HCT116 (cell line): Measurements from ENCODE around the gene HPN. TPM values are rescaled to one million over a fixed set of nuclear protein-coding genes. Genes with fewer than 3 reads are reported as not detected.

Experiments used
- ATAC-seq: fragments of 200-7000 bp; cut with Tn5 transposase; 2 replicates; pipeline ENCODE4 v1.9.1; 2020; ENCODE audit warnings: mild to moderate bottlenecking, moderate library complexity
- BruUV-seq: library from RNA; stranded (reverse); fragments of 400-500 nt; replicated peaks from 2 replicates; lab custom pipeline; 2021; lab: Mats Ljungman, UMichigan
- CTCF ChIA-PET: fragments of 300-600 bp; sonication (Branson Sonifier 250); formaldehyde crosslinking; loops from one replicate; lab custom pipeline; 2021; ENCODE audit warnings: antibody characterized with exemption; lab: Charles Lee
- POLR2A ChIA-PET: fragments of 300-600, 350-600 bp; sonication (Branson Sonifier 250); formaldehyde crosslinking; loops from one replicate; lab custom pipeline; 2021; ENCODE audit warnings: antibody characterized with exemption; lab: Charles Lee
- RAD21 ChIA-PET, 2 experiments: fragments of 300-600 bp; sonication (Branson Sonifier 250); formaldehyde crosslinking; loops; one replicate each; lab custom pipeline; 2023; ENCODE audit warnings: low total read pairs in 2 of 2; ENCODE audit not compliant: uncharacterized antibody in 2 of 2, unreplicated experiment in 2 of 2, low non-redundant PET in 1 of 2; lab: Charles Lee
- DNase-seq: peaks from one replicate; pipeline ENCODE4 v3.0.0-alpha.2; 2010; ENCODE audit warnings: low read depth, low spot score
- H2AFZ ChIP-seq: fragments of 200-600 bp; shearing (Covaris generic), sonication (generic); 2 replicates; pipeline ENCODE4 v1.6.1; 2017; ENCODE audit warnings: low read depth, mixed run types, mixed read lengths, antibody characterized with exemption, low read length; ENCODE audit not compliant: poor library complexity, severe bottlenecking
- H3K27ac ChIP-seq: 2 replicates; pipeline ENCODE4 v1.5.1; 2012; ENCODE audit warnings: low read depth, low read length
- H3K27me3 ChIP-seq: fragments of 200-600 bp; sonication (generic); 2 replicates; pipeline ENCODE4 v1.6.1; 2016; ENCODE audit warnings: mixed run types, low read length, mixed read lengths; ENCODE audit not compliant: insufficient read depth
- H3K36me3 ChIP-seq, 2 experiments: fragments of 200-500 bp in 1 of 2; fragments of 200-600 bp in 1 of 2; sonication (Bioruptor generic) in 1 of 2; sonication (generic) in 1 of 2; 2 replicates each; pipeline versions ENCODE4 v1.5.1 to v1.6.1; 2014 to 2016; ENCODE audit warnings: low read length in 2 of 2, inconsistent platforms in 1 of 2, mixed read lengths in 1 of 2, mixed run types in 1 of 2; ENCODE audit not compliant: insufficient read depth in 2 of 2, control insufficient read depth in 1 of 2
- H3K4me1 ChIP-seq, 2 experiments: fragments of 200-600 bp in 1 of 2; sonication (generic) in 1 of 2; 2 replicates each; pipeline versions ENCODE4 v1.5.1 to v1.6.1; 2012 to 2017; ENCODE audit warnings: low read length in 2 of 2, inconsistent platforms in 1 of 2, mild to moderate bottlenecking in 1 of 2, mixed read lengths in 1 of 2, mixed run types in 1 of 2, moderate library complexity in 1 of 2; ENCODE audit not compliant: insufficient read depth in 2 of 2, control insufficient read depth in 1 of 2
- H3K4me2 ChIP-seq: fragments of 200-600 bp; sonication (generic); 2 replicates; pipeline ENCODE4 v1.6.1; 2017; ENCODE audit warnings: mixed run types, low read length, mixed read lengths
- H3K4me3 ChIP-seq, 2 experiments: fragments of 200-600 bp in 1 of 2; sonication (generic) in 1 of 2; replicated peaks in 1 of 2; 2 replicates each; pipeline ENCODE4 v1.5.1; 2011 to 2016; ENCODE audit warnings: low read length in 2 of 2, control low read depth in 1 of 2, low read depth in 1 of 2, mild to moderate bottlenecking in 1 of 2, mixed read lengths in 1 of 2, mixed run types in 1 of 2
- H3K79me2 ChIP-seq: fragments of 200-600 bp; sonication (generic); 2 replicates; pipeline ENCODE4 v1.6.1; 2017; ENCODE audit warnings: mild to moderate bottlenecking, mixed run types, low read length, moderate library complexity, mixed read lengths; ENCODE audit not compliant: insufficient read depth
- H3K9ac ChIP-seq: fragments of 200-600 bp; sonication (generic); 2 replicates; pipeline ENCODE4 v1.6.1; 2016; ENCODE audit warnings: low read length, mixed read lengths
- H3K9me2 ChIP-seq: fragments of 200-600 bp; sonication (generic), shearing (Covaris generic); 2 replicates; pipeline ENCODE4 v1.6.1; 2017; ENCODE audit warnings: mixed run types, mild to moderate bottlenecking, moderate library complexity; ENCODE audit not compliant: insufficient read depth
- H3K9me3 ChIP-seq, 2 experiments: fragments of 200-500 bp in 1 of 2; fragments of 200-600 bp in 1 of 2; sonication (Bioruptor generic) in 1 of 2; sonication (generic) in 1 of 2; 2 replicates each; pipeline ENCODE4 v1.6.1; 2014 to 2017; ENCODE audit warnings: low read length in 2 of 2, mixed read lengths in 2 of 2, inconsistent platforms in 1 of 2, low read depth in 1 of 2, mild to moderate bottlenecking in 1 of 2, mixed run types in 1 of 2, moderate library complexity in 1 of 2; ENCODE audit not compliant: control insufficient read depth in 1 of 2, insufficient read depth in 1 of 2
- H4K20me1 ChIP-seq: fragments of 200-600 bp; sonication (generic), shearing (Covaris generic); 2 replicates; pipeline ENCODE4 v1.6.1; 2017; ENCODE audit warnings: mixed run types, mild to moderate bottlenecking, moderate library complexity; ENCODE audit not compliant: insufficient read depth
- CBX3 ChIP-seq: IDR thresholded peaks from 2 replicates; pipeline ENCODE4 v1.6.1; 2012; ENCODE audit warnings: low read depth
- CEBPB ChIP-seq: IDR thresholded peaks from 2 replicates; pipeline ENCODE4 v1.6.1; 2012; ENCODE audit warnings: low read depth
- EGR1 ChIP-seq: IDR thresholded peaks from 2 replicates; pipeline ENCODE4 v1.6.1; 2012; ENCODE audit warnings: low read depth
- EZH2phosphoT487 ChIP-seq: fragments of 200-600 bp; IDR thresholded peaks from 2 replicates; pipeline ENCODE4 v1.6.1; 2018; ENCODE audit warnings: antibody characterized with exemption, borderline replicate concordance
- JUND ChIP-seq: IDR thresholded peaks from 2 replicates; pipeline ENCODE4 v1.6.1; 2012
- POLR2A ChIP-seq: IDR thresholded peaks from 2 replicates; pipeline ENCODE4 v1.7.0; 2011; ENCODE audit warnings: borderline replicate concordance; ENCODE audit not compliant: insufficient read depth, insufficient read length; ENCODE audit errors: extremely low read depth
- POLR2AphosphoS5 ChIP-seq: IDR thresholded peaks from 2 replicates; pipeline ENCODE4 v1.6.1; 2011; ENCODE audit warnings: mild to moderate bottlenecking, low read depth, low read length, moderate library complexity
- SIN3A ChIP-seq: IDR thresholded peaks from 2 replicates; pipeline ENCODE4 v1.6.1; 2012; ENCODE audit warnings: low read depth
- SP1 ChIP-seq: IDR thresholded peaks from 2 replicates; pipeline ENCODE4 v1.6.1; 2012; ENCODE audit warnings: low read depth
- SRF ChIP-seq: IDR thresholded peaks from 2 replicates; pipeline ENCODE4 v1.6.1; 2012; ENCODE audit warnings: low read depth
- YY1 ChIP-seq: IDR thresholded peaks from 2 replicates; pipeline ENCODE4 v1.6.1; 2011; ENCODE audit warnings: low read length, low read depth, moderate library complexity, mild to moderate bottlenecking; ENCODE audit not compliant: insufficient replicate concordance; ENCODE audit errors: extremely low read depth
- ZNF274 ChIP-seq: fragments of 200-500 bp; sonication (Bioruptor generic); IDR thresholded peaks from 2 replicates; pipeline ENCODE4 v1.6.1; 2014; ENCODE audit warnings: mild to moderate bottlenecking, low read depth, low read length, inconsistent platforms
- intact Hi-C: fragments of 100-400 bp; cut with micrococcal nuclease; formaldehyde crosslinking; loops from 2 replicates; pipeline ENCODE4 v1.10.0; 2022
- total RNA-seq: library from RNA; stranded (reverse); gene quantifications from one replicate; pipeline ENCODE4 v1.2.1, GENCODE V29; 2021; ENCODE audit not compliant: unreplicated experiment
- TF ChIP-seq, protein P1 (sequence below): IDR thresholded peaks from 2 replicates; pipeline ENCODE4 v1.6.1; 2011; ENCODE audit warnings: mild to moderate bottlenecking, low read length, moderate library complexity; ENCODE audit not compliant: insufficient replicate concordance; ENCODE audit errors: extremely low read depth
- TF ChIP-seq, protein P2 (sequence below), 3 experiments: fragments of 200-600 bp in 1 of 3; sonication (generic) in 1 of 3; IDR thresholded peaks in 2 of 3; conservative IDR thresholded peaks in 1 of 3; 2 replicates each; pipeline ENCODE4 v1.5.1; 2012 to 2017; ENCODE audit warnings: low read depth in 2 of 3, low read length in 2 of 3, antibody characterized with exemption in 1 of 3, borderline replicate concordance in 1 of 3, control low read depth in 1 of 3, mild to moderate bottlenecking in 1 of 3, mixed read lengths in 1 of 3, mixed run types in 1 of 3, moderate library complexity in 1 of 3; ENCODE audit not compliant: insufficient read depth in 1 of 3
- TF ChIP-seq, protein P3 (sequence below): IDR thresholded peaks from 2 replicates; pipeline ENCODE4 v1.6.1; 2012
- TF ChIP-seq, protein P4 (sequence below): IDR thresholded peaks from 2 replicates; pipeline ENCODE4 v1.6.1; 2012; ENCODE audit warnings: low read depth

Gene HPN
- total RNA-seq, 1 experiment from 2014 or later: 0.32 TPM

DNA sequence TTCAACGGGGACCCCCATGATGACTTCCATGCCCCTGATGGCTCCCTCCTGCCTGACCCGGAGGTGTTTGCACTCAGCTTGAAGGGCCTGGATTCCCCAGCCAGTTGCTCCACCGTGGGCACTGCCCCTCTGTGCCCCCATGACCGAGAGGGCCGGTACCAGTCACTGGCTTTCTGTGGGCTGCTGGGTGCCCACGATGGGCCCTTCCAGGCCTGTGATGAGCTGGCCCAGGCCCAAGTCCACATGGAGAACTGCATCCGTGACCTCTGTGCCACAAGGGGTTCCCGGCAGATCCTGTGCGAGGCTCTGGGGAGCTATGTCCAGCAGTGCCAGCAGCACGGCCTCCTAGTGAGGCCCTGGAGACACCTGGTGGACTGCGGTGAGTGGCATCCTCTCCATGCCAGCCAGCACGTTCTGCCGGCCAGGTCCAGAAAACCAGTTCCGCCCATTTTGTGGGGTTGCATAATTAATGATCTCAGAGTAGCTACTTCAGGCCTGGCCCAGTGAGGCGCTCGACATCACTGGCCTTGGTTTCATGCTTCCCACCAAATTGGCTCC lies 39.2 kb downstream of the HPN start (continued):
- TF ChIP-seq, protein P1, sequence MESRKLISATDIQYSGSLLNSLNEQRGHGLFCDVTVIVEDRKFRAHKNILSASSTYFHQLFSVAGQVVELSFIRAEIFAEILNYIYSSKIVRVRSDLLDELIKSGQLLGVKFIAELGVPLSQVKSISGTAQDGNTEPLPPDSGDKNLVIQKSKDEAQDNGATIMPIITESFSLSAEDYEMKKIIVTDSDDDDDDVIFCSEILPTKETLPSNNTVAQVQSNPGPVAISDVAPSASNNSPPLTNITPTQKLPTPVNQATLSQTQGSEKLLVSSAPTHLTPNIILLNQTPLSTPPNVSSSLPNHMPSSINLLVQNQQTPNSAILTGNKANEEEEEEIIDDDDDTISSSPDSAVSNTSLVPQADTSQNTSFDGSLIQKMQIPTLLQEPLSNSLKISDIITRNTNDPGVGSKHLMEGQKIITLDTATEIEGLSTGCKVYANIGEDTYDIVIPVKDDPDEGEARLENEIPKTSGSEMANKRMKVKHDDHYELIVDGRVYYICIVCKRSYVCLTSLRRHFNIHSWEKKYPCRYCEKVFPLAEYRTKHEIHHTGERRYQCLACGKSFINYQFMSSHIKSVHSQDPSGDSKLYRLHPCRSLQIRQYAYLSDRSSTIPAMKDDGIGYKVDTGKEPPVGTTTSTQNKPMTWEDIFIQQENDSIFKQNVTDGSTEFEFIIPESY: no peak
- TF ChIP-seq, protein P2, sequence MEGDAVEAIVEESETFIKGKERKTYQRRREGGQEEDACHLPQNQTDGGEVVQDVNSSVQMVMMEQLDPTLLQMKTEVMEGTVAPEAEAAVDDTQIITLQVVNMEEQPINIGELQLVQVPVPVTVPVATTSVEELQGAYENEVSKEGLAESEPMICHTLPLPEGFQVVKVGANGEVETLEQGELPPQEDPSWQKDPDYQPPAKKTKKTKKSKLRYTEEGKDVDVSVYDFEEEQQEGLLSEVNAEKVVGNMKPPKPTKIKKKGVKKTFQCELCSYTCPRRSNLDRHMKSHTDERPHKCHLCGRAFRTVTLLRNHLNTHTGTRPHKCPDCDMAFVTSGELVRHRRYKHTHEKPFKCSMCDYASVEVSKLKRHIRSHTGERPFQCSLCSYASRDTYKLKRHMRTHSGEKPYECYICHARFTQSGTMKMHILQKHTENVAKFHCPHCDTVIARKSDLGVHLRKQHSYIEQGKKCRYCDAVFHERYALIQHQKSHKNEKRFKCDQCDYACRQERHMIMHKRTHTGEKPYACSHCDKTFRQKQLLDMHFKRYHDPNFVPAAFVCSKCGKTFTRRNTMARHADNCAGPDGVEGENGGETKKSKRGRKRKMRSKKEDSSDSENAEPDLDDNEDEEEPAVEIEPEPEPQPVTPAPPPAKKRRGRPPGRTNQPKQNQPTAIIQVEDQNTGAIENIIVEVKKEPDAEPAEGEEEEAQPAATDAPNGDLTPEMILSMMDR (IDR thresholded peaks at IDR 0.05 in 2 of 3, conservative IDR thresholded peaks at IDR 0.05 in 1 of 3; ENCODE audit: borderline replicate concordance in 1 of 3, insufficient read depth in 1 of 3, low read depth in 2 of 3, low read length in 2 of 3): no peak
- TF ChIP-seq SIN3A (no peak), ZNF274 (no peak), POLR2A (no peak), SRF (no peak), EGR1 (no peak), POLR2AphosphoS5 (no peak), CBX3 (no peak)
- TF ChIP-seq, protein P3, sequence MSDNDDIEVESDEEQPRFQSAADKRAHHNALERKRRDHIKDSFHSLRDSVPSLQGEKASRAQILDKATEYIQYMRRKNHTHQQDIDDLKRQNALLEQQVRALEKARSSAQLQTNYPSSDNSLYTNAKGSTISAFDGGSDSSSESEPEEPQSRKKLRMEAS: no peak

DNA sequence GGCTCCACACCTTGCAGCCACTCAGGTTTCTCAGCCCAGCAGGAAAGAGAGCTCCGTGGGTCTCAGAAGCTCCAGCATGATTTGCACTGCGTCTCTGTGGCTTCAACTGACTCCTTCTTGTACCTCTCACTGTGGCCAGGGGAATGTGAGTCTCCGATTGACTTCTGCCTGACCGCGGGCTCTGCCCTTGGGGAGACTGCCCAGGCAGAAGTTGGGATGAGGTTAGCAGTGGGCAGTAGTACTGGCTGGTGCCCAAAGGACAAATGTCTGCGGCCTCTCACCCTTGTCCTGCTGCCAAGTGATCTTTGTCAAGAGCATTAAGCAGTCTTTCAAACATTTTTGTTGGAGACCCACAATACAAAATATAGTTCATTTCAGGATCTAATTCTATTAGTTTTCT lies 39.7 kb downstream of the HPN start:
- Histone ChIP-seq H2AFZ (no peak overlapping the region), H3K36me3 (no peaks in the 10 kb centered on the region), H3K4me2 (no peak overlapping the region), H3K79me2 (no peaks in the 10 kb centered on the region), H3K4me3 (no peak overlapping the region), H3K9me2 (no peaks in the 10 kb centered on the region), H3K27me3 (no peaks in the 10 kb centered on the region), H3K27ac (no peak overlapping the region), H4K20me1 (no peaks in the 10 kb centered on the region), H3K9me3 (no peaks in the 10 kb centered on the region), H3K4me1 (no peaks in the 10 kb centered on the region), H3K9ac (no peak overlapping the region)
- intact Hi-C loops: no loop called here
- no peak for ATAC-seq
- POLR2A ChIA-PET: no interaction called here
- BruUV-seq: no TSS peak
- DNase-seq: no peak
- RAD21 ChIA-PET: no interaction called here
- TF ChIP-seq JUND: no peak
- TF ChIP-seq CEBPB: no peak
- TF ChIP-seq, protein P3: no peak
- TF ChIP-seq YY1: no peak
- TF ChIP-seq CBX3: no peak
- no peak for TF ChIP-seq SP1
- TF ChIP-seq, protein P4, sequence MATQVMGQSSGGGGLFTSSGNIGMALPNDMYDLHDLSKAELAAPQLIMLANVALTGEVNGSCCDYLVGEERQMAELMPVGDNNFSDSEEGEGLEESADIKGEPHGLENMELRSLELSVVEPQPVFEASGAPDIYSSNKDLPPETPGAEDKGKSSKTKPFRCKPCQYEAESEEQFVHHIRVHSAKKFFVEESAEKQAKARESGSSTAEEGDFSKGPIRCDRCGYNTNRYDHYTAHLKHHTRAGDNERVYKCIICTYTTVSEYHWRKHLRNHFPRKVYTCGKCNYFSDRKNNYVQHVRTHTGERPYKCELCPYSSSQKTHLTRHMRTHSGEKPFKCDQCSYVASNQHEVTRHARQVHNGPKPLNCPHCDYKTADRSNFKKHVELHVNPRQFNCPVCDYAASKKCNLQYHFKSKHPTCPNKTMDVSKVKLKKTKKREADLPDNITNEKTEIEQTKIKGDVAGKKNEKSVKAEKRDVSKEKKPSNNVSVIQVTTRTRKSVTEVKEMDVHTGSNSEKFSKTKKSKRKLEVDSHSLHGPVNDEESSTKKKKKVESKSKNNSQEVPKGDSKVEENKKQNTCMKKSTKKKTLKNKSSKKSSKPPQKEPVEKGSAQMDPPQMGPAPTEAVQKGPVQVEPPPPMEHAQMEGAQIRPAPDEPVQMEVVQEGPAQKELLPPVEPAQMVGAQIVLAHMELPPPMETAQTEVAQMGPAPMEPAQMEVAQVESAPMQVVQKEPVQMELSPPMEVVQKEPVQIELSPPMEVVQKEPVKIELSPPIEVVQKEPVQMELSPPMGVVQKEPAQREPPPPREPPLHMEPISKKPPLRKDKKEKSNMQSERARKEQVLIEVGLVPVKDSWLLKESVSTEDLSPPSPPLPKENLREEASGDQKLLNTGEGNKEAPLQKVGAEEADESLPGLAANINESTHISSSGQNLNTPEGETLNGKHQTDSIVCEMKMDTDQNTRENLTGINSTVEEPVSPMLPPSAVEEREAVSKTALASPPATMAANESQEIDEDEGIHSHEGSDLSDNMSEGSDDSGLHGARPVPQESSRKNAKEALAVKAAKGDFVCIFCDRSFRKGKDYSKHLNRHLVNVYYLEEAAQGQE: no peak
- TF ChIP-seq EGR1: no peak
- TF ChIP-seq EZH2phosphoT487: no peak
- CTCF ChIA-PET: no interaction called here
